Measurements from ENCODE around the gene UVSSA. TPM values are rescaled to one million over a fixed set of nuclear protein-coding genes. Genes with fewer than 3 reads are reported as not detected.

The UVSSA gene
- total and polyA plus RNA-seq, 9 of the 15 experiments (the other 6 are each of a cell fraction or from before 2014, with no cell fraction given): 0.21 to 14.6 (median 3.3) TPM

DNA sequence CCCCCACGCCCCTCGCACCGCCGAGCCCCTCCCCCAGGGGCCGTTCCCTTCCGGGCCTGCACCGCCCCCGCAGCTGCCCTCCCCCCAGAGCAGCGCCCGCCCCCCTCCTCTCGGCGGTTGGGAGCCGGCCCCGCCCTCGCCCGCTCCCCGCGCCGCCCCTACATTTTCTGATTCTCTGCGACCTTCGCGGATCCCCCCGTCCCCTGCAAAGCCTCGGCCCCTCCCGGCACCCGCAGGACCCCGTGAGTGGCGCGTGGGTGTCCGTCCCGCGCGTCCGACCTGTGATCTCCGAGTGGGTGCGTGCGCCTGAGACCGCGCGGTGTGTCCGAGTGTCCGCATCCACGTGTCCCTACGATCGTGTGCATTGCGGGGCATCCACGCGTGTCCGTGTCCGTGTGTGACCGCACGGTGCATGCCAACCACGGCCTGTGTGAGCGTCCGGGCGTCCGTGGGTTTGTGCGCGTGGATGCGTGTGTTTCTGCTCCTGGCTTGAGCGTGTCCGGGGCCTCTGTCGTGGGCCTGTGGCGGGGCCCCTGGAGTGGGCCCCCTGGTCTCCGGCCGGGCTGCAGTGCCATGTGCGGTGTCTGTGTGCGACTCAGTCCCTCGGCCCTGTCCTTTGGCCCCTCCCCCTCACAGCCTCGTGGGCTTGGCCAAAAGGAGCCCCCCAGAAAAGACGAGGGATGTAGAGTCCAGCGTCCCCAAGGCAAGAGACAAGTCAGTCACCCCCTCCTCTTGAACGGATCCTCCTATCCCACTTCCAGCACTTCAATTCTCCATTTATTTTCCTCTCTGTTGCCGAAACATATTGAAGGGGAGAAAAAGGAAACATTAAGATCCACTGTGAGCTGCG is 68.0 kb downstream of the UVSSA start (continued):
- peak; percentile 15 for TF ChIP-seq HNRNPK (IDR thresholded peaks at IDR 0.05; ENCODE audit: low read depth, low read length, poor library complexity, severe bottlenecking)
- TF ChIP-seq TEAD1 (CRISPR knock-in tag; IDR thresholded peaks at IDR 0.05): 0 out of 4 replicates have a peak, but pooled peaks of 1 of the 2 experiments have one; percentile 12
- TF ChIP-seq, protein P1, sequence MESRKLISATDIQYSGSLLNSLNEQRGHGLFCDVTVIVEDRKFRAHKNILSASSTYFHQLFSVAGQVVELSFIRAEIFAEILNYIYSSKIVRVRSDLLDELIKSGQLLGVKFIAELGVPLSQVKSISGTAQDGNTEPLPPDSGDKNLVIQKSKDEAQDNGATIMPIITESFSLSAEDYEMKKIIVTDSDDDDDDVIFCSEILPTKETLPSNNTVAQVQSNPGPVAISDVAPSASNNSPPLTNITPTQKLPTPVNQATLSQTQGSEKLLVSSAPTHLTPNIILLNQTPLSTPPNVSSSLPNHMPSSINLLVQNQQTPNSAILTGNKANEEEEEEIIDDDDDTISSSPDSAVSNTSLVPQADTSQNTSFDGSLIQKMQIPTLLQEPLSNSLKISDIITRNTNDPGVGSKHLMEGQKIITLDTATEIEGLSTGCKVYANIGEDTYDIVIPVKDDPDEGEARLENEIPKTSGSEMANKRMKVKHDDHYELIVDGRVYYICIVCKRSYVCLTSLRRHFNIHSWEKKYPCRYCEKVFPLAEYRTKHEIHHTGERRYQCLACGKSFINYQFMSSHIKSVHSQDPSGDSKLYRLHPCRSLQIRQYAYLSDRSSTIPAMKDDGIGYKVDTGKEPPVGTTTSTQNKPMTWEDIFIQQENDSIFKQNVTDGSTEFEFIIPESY (CRISPR knock-in tag; IDR thresholded peaks at IDR 0.05): peak; percentile 66
- peak; percentile 51 for TF ChIP-seq EGR1 (conservative IDR thresholded peaks at IDR 0.05)
- no peak for TF ChIP-seq NR2F6 (CRISPR knock-in tag; IDR thresholded peaks at IDR 0.05)
- TF ChIP-seq KDM5B (IDR thresholded peaks at IDR 0.05; ENCODE audit: insufficient replicate concordance, low read depth, low read length): peak; percentile 25
- no peak for TF ChIP-seq SLC30A9 (CRISPR knock-in tag; IDR thresholded peaks at IDR 0.05)
- TF ChIP-seq, protein P2, sequence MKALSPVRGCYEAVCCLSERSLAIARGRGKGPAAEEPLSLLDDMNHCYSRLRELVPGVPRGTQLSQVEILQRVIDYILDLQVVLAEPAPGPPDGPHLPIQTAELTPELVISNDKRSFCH (CRISPR knock-in tag; IDR thresholded peaks at IDR 0.05): no peak
- TF ChIP-seq, protein P2 (tag; IDR thresholded peaks at IDR 0.05): 0 out of 2 replicates have a peak, but pooled peaks have one; percentile 19
- TF ChIP-seq, protein P3, sequence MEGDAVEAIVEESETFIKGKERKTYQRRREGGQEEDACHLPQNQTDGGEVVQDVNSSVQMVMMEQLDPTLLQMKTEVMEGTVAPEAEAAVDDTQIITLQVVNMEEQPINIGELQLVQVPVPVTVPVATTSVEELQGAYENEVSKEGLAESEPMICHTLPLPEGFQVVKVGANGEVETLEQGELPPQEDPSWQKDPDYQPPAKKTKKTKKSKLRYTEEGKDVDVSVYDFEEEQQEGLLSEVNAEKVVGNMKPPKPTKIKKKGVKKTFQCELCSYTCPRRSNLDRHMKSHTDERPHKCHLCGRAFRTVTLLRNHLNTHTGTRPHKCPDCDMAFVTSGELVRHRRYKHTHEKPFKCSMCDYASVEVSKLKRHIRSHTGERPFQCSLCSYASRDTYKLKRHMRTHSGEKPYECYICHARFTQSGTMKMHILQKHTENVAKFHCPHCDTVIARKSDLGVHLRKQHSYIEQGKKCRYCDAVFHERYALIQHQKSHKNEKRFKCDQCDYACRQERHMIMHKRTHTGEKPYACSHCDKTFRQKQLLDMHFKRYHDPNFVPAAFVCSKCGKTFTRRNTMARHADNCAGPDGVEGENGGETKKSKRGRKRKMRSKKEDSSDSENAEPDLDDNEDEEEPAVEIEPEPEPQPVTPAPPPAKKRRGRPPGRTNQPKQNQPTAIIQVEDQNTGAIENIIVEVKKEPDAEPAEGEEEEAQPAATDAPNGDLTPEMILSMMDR (IDR thresholded peaks at IDR 0.05 in 2 of 3, conservative IDR thresholded peaks at IDR 0.05 in 1 of 3; ENCODE audit: insufficient read depth in 2 of 3, low read depth in 1 of 3, low read length in 3 of 3): no peak
- no peak for TF ChIP-seq ETS2 (tag; IDR thresholded peaks at IDR 0.05; ENCODE audit: borderline replicate concordance, poor library complexity, severe bottlenecking)
- TF ChIP-seq, protein P4, sequence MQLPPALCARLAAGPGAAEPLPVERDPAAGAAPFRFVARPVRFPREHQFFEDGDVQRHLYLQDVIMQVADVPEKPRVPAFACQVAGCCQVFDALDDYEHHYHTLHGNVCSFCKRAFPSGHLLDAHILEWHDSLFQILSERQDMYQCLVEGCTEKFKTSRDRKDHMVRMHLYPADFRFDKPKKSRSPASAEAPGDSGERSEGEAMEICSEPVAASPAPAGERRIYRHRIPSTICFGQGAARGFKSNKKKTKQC (CRISPR knock-in tag; IDR thresholded peaks at IDR 0.05): peak; percentile 58; the same call in 1 of the 2 replicates
- TF ChIP-seq ZBTB1 (CRISPR knock-in tag; IDR thresholded peaks at IDR 0.05; ENCODE audit: borderline replicate concordance, low read depth): 0 out of 2 replicates have a peak, but pooled peaks have one; percentile 21
- TF ChIP-seq, protein P5, sequence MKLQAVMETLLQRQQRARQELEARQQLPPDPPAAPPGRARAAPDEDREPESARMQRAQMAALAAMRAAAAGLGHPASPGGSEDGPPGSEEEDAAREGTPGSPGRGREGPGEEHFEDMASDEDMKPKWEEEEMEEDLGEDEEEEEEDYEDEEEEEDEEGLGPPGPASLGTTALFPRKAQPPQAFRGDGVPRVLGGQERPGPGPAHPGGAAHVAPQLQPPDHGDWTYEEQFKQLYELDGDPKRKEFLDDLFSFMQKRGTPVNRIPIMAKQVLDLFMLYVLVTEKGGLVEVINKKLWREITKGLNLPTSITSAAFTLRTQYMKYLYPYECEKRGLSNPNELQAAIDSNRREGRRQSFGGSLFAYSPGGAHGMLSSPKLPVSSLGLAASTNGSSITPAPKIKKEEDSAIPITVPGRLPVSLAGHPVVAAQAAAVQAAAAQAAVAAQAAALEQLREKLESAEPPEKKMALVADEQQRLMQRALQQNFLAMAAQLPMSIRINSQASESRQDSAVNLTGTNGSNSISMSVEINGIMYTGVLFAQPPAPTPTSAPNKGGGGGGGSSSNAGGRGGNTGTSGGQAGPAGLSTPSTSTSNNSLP (IDR thresholded peaks at IDR 0.05; ENCODE audit: borderline replicate concordance, low read depth, low read length): no peak
- TF ChIP-seq, protein P6, sequence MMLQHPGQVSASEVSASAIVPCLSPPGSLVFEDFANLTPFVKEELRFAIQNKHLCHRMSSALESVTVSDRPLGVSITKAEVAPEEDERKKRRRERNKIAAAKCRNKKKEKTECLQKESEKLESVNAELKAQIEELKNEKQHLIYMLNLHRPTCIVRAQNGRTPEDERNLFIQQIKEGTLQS (IDR thresholded peaks at IDR 0.05): no peak
- TF ChIP-seq, protein P6 (CRISPR knock-in tag; conservative IDR thresholded peaks at IDR 0.05): no peak
- no peak for TF ChIP-seq KLF6 (CRISPR knock-in tag; IDR thresholded peaks at IDR 0.05; ENCODE audit: borderline replicate concordance)

Data from K562 (cell line).